Germinal center (tissue), 1 donor: ENCODE data around the gene LRIG1.

Source experiments
- DNase-seq: peaks from one replicate; pipeline ENCODE4 v3.0.0; 2012; ENCODE audit warnings: mixed read lengths, low spot score

Gene LRIG1

DNA sequence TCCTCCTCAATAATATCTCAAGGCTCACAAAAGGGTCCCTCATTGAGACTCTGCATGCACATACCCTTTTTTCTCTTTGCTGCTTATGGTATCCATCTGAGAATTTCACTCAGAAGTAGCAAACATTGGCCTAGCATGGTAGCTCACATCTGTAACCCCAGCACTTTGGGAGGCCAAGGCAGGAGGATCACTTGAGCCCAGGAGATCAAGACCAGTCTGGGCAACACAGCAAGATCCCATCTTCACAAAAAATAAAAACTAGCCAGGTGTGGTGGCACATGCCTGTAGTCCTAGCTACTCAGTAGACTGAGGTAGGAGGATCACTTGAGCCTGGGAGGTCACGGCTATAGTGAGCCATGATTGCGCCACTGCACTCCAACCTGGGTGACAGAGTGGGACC lies 11.7 kb downstream of the LRIG1 start:
- no peak for DNase-seq

DNA sequence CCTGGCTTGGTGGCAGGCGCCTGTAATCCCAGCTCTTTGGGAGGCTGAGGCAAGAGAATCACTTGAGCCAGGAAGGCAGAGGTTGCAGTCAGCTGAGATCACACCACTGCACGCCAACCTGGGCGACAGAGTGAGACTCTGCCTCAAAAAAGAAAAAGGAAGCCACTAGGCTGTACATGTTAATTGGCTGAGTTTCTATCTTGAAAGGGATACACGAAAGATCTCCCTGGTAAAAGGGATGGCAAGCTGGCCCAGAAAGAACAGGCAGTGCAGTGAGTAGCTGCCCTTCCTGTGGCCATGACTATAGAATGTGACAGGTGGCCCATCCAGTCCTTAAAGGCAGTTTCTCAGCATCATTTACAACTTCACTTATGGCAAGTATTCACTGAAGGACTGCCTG lies 12.3 kb downstream of the LRIG1 start:
- no peak for DNase-seq

DNA sequence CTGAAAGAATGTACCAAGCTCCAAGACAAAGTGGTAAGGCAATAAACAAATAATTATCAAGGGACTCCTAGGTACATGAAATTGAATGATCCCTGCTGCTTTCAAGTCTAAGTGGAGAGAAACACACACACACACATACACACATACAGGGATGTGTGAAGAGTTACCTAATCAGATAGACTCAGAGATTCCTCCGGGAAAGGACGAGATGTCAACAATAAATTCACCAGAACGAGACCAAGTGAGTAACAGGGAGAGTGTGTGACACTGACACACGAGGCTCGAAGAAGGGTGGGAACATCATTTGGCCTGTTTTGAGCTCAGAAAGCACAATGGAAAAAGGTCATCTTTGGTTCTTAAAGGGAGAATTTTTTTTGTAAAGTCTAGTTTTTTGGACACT lies 13.4 kb downstream of the LRIG1 start:
- DNase-seq: no peak

DNA sequence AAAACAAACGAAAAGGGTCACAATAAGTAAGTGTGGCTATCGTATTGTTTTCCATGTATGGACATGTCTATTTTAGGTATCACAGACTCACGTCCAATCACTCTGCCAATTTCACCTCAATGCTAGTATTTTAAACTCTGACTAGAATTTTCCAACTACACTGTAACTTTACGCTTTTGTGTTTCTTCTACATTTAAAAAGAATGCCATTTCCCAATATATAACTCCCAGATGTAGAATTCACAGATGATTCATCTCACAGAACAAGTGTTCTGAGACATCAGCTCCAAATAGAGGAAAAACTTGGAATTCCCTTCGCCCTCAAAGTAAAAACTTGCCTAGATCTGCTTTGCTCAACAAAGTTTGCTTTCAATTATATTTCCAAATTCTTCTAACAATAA lies 14.2 kb downstream of the LRIG1 start:
- DNase-seq: no peak

DNA sequence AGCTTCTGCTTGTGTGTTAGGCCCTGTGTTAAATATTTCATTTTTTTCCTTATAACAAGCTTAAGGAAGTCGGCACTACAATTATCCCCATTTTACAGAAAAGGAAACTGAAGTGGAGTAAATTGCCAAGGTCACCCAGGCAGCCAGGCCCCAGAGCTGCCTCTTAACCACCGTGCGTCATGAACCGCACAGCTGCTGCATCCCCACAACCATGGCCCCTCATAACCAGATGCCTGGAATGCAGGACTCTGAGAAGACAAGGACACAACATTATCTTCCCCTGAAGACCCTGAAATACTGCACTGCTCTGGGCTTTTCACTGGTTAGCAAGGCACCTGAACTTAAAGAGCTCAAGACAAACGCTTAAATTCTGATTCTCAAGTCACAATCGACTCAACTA lies 14.6 kb downstream of the LRIG1 start:
- no peak for DNase-seq

DNA sequence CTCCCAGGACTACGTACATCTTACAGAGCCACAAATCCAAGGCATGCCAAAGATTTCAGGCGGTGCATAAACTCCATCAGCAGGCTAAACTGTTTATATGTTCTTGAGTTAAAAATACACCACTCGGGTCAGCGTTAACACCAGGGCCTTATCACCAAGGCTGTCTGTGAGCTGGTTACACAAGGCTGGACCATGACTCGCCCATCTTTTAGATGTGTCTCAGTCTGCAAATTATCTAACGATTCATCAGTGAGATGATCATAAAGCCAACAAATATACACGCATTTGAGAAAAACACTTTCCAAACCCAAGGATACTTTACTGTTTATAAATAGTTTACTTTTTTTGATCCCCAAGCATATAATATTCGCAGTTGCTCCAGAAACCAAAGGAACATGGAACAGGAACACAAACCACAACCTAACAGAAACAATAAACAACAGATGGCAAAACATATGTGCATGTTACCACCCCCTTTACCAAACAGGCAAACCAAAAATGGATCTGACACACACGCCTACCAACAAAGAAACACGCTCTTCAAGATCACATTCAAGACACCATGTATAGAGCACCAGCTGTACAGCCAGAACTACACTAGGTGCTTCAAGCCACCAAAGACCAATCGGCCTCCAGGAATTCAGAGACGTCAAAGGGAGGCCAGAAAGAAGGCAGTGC lies 15.4 kb downstream of the LRIG1 start:
- no peak for DNase-seq

DNA sequence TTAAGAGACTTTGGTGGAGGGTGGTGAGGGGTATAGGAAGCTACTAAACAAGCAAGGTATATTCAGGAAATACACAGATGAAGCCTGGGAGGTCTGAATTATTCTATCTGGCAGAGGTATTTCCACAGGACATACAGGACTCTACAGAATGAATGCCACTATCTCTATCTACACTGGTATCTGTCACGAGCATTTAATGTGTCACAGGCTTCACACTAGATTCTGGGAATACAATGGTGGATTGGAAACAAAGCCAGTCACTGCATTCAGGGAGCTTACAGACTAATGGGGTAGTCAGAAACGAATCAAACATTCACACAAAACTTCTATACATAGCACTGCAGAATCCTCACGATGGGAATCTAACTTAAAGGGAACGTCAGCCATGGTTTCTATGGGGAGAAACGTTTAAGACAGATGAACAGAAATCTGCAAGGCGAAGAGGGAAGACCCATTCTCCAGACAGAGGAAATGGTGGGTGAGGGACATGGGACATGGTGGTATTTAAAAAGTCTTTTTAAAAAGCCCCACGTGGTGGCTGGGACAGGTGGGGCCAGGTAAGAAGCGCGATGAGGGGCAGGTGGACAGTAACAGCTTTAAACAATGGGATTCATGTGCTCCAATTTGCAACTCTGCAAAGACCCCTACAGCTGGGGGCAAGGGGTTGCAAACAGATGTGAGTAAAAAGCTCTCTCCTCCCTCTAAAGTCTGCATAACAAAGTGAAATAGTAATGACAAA lies 16.5 kb downstream of the LRIG1 start:
- no peak for DNase-seq

DNA sequence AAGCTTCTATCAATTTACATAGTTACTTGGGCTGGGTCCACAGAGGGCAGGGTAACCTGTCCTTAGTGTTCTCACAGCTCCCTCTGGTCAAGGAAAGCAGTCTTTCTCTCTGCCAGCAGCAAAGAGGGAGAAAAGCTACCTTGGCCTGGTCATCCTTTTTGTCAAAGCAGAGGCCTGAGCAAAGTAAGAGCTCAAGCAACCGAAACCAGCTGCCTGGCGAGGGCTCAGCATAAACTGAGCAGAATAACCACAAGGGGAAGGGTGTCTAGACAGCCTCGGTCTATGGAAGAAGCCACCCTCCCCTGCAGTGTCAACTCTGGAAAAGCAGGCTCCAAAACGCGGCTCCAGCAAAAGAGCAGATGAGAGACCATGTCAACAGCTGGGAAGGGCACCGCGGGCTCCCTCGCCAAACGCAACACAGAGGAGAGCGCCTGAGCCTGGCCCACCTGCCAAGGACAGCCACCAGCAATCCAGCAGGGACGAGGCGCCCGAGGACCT lies 17.4 kb downstream of the LRIG1 start:
- no peak for DNase-seq

DNA sequence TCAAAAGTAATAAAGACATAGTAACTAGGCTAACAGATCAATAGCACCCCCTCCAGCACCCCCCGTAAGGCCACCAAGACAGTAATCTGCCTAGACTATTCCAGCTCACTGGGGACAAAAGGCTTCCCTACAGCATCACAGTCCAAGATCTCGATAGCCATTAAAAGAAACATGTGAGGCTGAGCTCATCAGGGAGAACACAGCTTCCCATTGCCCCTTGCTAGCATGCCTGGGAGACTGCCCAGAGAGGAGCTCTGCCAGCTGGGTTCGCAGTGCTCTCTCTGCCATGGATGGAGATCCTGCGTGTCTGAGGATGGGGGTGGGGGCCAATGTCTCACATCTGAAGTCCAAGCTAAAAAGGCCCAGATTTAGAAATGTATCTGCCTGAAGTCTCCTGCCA lies 17.8 kb downstream of the LRIG1 start:
- no peak for DNase-seq

DNA sequence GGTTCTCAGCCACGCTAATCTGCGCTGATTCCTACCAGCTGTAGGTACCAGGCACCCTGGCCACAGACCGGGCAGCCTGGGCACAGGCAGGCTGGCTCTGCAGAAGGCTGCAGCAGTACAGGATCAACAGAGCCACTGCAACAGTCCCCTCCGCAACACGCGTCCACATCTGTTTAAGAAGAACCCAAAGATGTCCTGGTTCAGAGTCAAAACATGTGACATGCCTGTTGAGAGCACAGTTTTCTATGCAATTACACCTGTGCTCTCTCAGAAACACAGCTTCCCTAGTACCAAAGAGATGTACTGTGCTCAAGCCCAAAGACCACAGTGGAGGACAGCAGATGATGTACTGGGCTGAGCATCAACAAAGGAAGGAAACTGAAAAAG lies 18.8 kb downstream of the LRIG1 start:
- no peak for DNase-seq

DNA sequence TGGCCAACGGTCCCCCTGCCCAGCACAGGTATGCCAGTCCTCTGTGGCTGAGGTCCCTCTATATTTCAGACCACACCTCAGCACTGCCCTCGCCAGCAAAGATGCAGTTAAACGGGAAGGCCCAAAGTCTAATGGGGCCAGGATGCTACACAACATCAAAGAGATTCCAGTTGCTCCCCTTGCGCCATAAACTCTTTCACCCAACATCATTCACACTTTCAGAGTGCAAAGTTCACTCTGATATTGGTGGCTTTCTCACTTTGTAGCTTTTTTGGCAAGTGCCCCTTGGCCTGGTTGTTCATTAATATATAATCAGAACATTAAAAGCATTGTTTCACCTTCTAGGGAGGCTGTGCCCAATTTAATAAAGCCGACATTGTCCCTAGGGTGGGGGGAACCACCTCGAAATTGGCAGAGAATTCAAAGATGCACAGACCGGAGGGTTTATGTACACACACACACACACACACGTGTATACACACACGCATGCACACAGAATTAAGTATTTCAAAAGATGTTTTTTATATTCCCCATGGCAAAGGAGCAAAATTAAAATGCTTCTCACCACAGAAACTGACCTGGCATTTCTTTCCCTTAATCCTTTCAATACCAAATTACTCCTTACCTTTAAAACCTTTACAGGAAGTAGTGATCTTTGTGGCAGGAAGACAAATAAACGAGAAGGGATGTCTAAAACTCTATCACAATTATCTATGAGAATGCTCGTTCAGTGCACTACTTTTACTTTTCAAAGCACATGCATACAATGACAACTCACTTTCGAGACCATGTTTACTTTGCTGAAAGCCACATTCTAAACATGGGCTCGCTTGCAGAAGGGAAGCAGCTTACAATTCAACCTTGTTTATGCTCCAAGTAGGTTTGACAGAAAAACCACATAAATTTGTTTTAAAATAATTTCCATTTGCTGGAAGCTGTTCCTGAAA lies 19.5 kb downstream of the LRIG1 start:
- DNase-seq: no peak

DNA sequence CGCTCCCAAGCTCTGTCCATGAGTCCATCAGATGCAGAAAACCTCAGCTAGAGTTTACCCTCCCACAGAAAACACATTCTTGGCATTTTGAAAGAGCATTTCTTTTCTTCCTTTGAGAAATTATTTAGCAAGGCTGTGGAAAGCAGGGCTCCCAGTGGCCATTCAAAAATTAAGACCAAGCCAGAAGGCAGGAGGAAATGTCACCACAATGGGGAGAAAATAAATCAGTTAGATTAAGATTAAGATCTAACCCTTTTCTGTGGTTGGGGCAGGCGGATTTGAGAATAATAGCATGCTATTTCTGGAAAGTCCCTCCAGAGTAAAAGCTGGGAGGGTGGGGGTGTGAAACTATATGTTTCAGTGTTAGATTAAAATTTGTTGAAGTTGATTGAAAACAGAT lies 20.2 kb downstream of the LRIG1 start:
- DNase-seq: no peak

DNA sequence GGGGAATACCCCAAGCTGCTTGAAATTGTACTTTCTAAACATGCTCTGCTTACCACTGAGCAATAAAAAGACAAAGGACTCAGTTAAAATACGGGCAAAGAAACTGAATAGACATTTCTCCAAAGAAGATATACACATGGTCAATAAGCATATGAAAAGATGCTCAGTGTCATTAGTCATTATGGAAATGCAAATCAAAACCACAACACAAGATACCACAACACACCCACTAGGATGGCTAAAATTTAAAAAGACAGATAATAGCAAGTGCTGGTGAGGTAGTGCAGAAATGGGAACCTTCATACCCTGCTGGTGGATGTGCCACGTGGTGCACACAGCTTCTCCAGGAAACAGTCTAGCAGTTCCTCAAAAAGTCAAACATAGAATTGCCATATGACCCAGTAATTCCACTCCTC lies 21.3 kb downstream of the LRIG1 start:
- no peak for DNase-seq

DNA sequence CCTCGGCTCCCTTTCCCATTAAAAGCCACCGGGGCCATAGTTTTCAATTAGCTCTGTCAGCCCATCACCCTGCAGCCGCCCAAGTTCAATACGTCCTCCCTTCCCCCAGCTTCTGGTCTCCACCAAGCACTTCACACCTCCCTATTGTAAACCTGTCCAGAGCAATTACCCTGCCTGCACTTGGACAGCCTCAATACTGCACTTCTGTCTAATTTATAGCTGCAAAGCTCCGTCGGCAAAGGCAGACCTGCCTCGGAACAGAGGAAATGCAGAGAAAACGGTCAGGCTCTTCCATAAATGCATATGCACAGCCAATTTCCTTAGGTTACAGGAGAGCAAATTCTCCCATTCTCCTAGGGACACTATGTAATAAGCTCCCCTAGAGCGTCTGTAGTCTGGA lies 21.9 kb downstream of the LRIG1 start:
- no peak for DNase-seq

DNA sequence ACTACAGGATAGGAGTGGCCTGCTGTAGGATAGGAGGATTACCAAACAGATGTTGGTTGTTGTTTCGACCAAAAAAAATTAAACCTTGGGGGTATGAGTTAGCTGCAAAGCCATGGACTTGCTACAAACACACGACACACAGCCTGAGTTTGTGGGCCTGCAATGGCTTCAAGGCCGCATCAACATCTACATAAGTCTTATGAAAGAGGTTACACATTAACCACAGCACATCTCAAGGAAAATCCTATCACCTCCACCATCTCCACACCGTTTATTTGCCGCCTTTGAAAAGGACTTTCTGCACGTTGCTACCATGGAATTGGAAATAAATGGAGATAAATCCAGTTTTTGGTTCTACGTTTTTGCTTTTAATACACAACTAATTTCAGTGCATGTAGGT lies 23.0 kb downstream of the LRIG1 start:
- DNase-seq: no peak

DNA sequence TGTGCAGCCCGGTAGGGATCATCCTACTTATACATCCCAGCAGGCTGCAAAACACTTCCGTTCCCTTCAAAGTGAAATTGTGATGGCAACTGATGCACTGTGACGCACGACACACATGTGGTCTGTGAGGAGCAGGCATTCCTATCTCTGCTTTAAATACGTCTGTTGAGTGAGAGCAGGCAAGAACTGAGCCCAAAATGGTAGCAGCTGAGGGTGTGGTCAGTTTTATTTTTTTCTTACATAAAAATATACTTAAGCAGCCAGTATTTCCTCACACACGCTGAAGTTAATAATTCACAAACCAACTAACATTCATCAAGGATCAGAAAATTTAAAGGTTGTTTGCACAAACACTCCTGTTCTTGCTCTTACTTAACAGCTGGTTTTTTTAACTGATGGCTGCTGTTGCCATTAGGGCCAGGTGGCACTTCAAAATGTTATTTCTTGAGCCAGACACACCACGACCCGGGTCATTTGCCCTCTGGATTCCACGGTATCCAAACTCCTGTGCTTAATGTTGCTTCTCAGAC lies 23.9 kb downstream of the LRIG1 start:
- DNase-seq: no peak

DNA sequence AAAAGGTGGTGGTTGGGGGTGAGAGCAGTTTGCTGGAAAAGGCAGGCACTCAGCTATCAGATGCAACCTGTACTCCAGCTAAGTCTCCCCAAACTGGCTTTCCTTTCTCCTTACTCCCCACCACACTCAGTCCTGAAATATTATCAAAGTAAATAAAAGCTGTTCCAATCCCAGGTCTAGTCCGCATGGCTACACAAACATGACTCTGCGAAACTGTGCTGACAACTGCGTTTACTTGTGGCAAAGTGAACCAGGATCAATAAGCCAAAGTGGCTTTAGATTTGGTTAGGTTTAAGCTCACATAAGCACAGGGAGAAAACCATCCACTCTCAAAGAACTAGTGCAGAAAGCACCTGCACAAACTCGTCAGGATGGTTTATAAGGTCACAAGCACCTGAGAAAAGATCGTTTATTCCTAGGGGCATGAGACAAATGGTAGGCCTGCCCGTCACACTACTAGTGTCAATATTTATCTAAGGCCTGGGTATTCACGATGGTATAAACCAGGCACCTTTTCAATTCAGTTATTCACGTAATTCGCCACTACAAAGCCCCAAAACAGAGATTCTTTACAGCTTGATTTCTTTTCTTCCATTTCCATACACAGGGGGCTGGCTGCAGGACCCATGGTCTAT lies 25.3 kb downstream of the LRIG1 start:
- no peak for DNase-seq

DNA sequence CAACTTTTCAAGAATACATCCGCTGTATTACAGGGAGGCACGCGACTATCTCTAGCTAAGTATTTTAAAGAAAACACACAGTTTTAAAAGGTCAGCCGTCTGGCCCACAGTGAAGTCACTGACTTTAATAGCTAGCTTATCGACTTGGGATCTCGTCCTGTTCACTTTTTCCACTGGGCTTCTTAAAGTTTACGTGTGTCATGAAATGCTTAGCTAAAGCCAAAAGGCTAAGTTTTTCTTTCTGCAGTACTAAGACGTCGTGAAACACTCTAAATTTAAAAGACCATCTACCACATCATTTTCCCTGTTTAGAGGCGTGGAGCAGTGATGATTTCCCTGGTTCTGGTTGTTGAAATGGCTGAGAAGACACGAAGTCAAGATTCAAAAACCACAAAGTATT lies 27.1 kb downstream of the LRIG1 start:
- DNase-seq: no peak

DNA sequence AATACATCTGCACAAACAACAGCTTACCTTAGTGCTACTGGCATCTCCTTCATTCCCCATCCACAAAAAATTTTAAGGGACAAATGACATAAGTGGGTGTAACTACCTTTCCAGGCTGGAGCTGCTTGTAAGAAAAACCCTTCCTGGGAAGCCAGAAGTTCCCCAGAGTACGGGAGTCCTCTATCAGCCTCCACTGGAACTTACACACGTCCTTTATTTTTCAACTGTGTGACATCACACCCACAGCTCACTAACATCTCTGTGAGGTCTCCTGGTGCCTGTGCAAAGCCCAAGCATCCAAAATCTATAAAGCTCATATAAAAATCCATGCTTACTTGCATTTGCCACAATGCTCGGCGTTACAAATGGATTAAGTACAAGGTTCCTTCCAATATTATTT lies 27.6 kb downstream of the LRIG1 start:
- no peak for DNase-seq

DNA sequence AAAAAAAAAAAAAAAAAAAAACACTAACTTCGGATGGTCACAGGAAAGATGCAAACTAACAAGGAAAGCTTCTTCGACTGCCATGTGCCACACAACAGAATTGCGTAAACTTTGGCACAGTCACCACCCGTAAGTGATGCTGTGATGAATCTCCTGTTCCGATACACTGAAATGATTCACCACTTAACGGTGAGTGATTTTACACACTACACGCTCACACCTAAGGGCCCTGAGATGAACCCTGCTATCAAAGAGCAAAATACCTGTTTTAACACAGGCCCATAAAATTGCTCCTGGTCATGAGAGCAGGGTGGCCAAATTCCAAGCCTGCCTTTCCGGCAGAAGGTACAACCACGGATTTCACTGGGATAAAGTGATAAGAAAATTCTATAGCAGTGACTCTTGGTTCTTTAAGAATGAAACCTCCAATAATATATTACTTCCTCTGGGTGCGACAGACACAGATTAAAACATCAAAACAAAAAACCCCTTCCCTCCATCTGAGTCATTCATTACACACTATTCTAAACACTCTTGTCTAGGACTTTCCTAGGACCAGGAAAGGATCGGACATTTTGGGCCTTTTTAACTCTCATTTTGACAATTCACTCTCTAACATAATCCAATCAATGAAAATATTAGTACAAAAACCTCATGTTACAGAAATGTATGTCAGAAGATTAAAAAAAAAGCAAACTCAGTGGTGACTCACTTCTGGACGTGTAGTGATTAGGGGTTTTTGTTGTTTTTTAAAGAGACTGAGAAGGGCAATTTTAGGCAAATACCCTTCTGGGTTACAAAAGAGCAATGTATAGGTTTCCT lies 28.3 kb downstream of the LRIG1 start:
- DNase-seq: peak; percentile 58
